HepG2 (cell line): Measurements from ENCODE around the gene RAB40C. TPM values are rescaled to one million over a fixed set of nuclear protein-coding genes. Genes with fewer than 3 reads are reported as not detected.

Experiments
- ARID3A ChIP-seq: IDR thresholded peaks from 2 replicates; pipeline ENCODE4 v1.6.1; 2012; ENCODE audit warnings: low read depth, low read length, improper control_type of control experiment
- DR1 ChIP-seq: sonication (generic); formaldehyde crosslinking; IDR thresholded peaks from 2 replicates; pipeline ENCODE4 v1.8.0; 2021; ENCODE audit warnings: mild to moderate bottlenecking, missing genetic modification reagents, inconsistent platforms
- EED ChIP-seq: sonication (generic); formaldehyde crosslinking; IDR thresholded peaks from 2 replicates; pipeline ENCODE4 v1.5.0; 2020; ENCODE audit warnings: mild to moderate bottlenecking, missing genetic modification reagents
- FOXO1 ChIP-seq: sonication (generic); formaldehyde crosslinking; IDR thresholded peaks from 2 replicates; pipeline ENCODE4 v1.4.0; 2020; ENCODE audit warnings: missing genetic modification reagents
- GZF1 ChIP-seq: sonication (generic); formaldehyde crosslinking; IDR thresholded peaks from 2 replicates; pipeline ENCODE4 v1.5.1; 2020; ENCODE audit warnings: mild to moderate bottlenecking, missing genetic modification reagents
- IKZF5 ChIP-seq: IDR thresholded peaks from 2 replicates; pipeline ENCODE4 v1.6.1; 2018; ENCODE audit warnings: missing genetic modification reagents, mild to moderate bottlenecking, missing compliant biosample characterization
- KLF12 ChIP-seq: sonication (generic); formaldehyde crosslinking; IDR thresholded peaks from 2 replicates; pipeline ENCODE4 v1.4.0; 2020; ENCODE audit warnings: missing genetic modification reagents, borderline replicate concordance
- MAFG ChIP-seq: sonication (generic); formaldehyde crosslinking; IDR thresholded peaks from 2 replicates; pipeline ENCODE4 v1.5.1; 2020; ENCODE audit warnings: mild to moderate bottlenecking, missing genetic modification reagents
- MBNL3 ChIP-seq: fragments of 250-450 bp; sonication (Bioruptor Pico); conservative IDR thresholded peaks from 2 replicates; pipeline ENCODE4 v1.8.0; 2022; ENCODE audit warnings: mild to moderate bottlenecking, inconsistent platforms
- NCOA2 ChIP-seq: sonication (generic); formaldehyde crosslinking; IDR thresholded peaks from 2 replicates; pipeline ENCODE4 v1.8.0; 2022; ENCODE audit warnings: inconsistent platforms
- NPAS2 ChIP-seq: sonication (generic); formaldehyde crosslinking; IDR thresholded peaks from 2 replicates; pipeline ENCODE4 v1.8.0; 2022; ENCODE audit warnings: mild to moderate bottlenecking, missing genetic modification reagents, borderline replicate concordance
- PRDM4 ChIP-seq: sonication (generic); formaldehyde crosslinking; IDR thresholded peaks from 2 replicates; pipeline ENCODE4 v1.9.0; 2021; ENCODE audit warnings: missing genetic modification reagents, borderline replicate concordance
- RAD51 ChIP-seq: fragments of 450-650 bp; IDR thresholded peaks from 2 replicates; pipeline ENCODE4 v1.6.1; 2016; ENCODE audit warnings: borderline replicate concordance
- TOPORS ChIP-seq: sonication (generic); formaldehyde crosslinking; IDR thresholded peaks from 2 replicates; pipeline ENCODE4 v1.8.0; 2023; ENCODE audit warnings: mild to moderate bottlenecking, missing genetic modification reagents
- ZC3H13 ChIP-seq: sonication (generic); formaldehyde crosslinking; IDR thresholded peaks from 2 replicates; pipeline ENCODE4 v1.8.1; 2023; ENCODE audit warnings: mild to moderate bottlenecking, missing genetic modification reagents, moderate library complexity
- ZC3H4 ChIP-seq: sonication (generic); formaldehyde crosslinking; IDR thresholded peaks from 2 replicates; pipeline ENCODE4 v1.4.0; 2020; ENCODE audit warnings: missing genetic modification reagents, borderline replicate concordance
- ZNF253 ChIP-seq: sonication (generic); formaldehyde crosslinking; IDR thresholded peaks from 2 replicates; pipeline ENCODE4 v1.8.0; 2022; ENCODE audit warnings: mild to moderate bottlenecking, missing genetic modification reagents, borderline replicate concordance
- ZNF326 ChIP-seq: sonication (generic); formaldehyde crosslinking; IDR thresholded peaks from 2 replicates; pipeline ENCODE4 v1.4.0; 2020; ENCODE audit warnings: missing genetic modification reagents, borderline replicate concordance
- ZNF576 ChIP-seq: sonication (generic); formaldehyde crosslinking; IDR thresholded peaks from 2 replicates; pipeline ENCODE4 v1.4.0; 2020; ENCODE audit warnings: mild to moderate bottlenecking, missing genetic modification reagents
- polyA plus RNA-seq, 8 experiments: library from polyadenylated mRNA; depleted of rRNA in 3 of 8; stranded (reverse) in 7 of 8; unstranded in 1 of 8; fragments of >200 nt; fragmentation: Illumina TruSeq in 4 of 8; extraction: Trizol in 4 of 8; gene quantifications; 2 replicates each; pipeline versions ENCODE4 v1.2.1 to v1.2.3, GENCODE V29; 2011 to 2016; ENCODE audit warnings: low read depth in 4 of 8, missing spikeins in 1 of 8, mixed read lengths in 1 of 8; ENCODE audit not compliant: insufficient read depth in 1 of 8
- total RNA-seq, 5 experiments: library from RNA; depleted of rRNA; stranded (reverse); fragments of >200 nt; fragmentation: Illumina TruSeq; extraction: Trizol; gene quantifications; 2 replicates each; pipeline ENCODE4 v1.2.3, GENCODE V29; 2016; ENCODE audit warnings: low read depth in 1 of 5
- TF ChIP-seq, protein P1 (sequence below): IDR thresholded peaks from 2 replicates; pipeline ENCODE4 v1.6.1; 2016; ENCODE audit warnings: low read depth, control low read depth
- TF ChIP-seq, protein P2 (sequence below): sonication (generic); formaldehyde crosslinking; IDR thresholded peaks from 2 replicates; pipeline ENCODE4 v1.4.0; 2020; ENCODE audit warnings: missing genetic modification reagents

The RAB40C gene
- total and polyA plus RNA-seq, 2 of the 13 experiments (the other 11 are each of a cell fraction or from before 2014, with no cell fraction given): 7.7 to 11.5 TPM

- no peak for TF ChIP-seq PRDM4 (CRISPR knock-in tag)
- TF ChIP-seq NCOA2: peak; percentile 61; the same call in 1 of the 2 replicates
- TF ChIP-seq GZF1 (CRISPR knock-in tag): no peak
- TF ChIP-seq ZNF326 (CRISPR knock-in tag): no peak
- no peak for TF ChIP-seq RAD51
- no peak for TF ChIP-seq MBNL3
- TF ChIP-seq IKZF5 (CRISPR knock-in tag): no peak; the same call in 1 of the 2 replicates
- TF ChIP-seq DR1 (CRISPR knock-in tag): peak; percentile 45; the same call in 1 of the 2 replicates
- peak; percentile 80 for TF ChIP-seq FOXO1 (CRISPR knock-in tag)
- TF ChIP-seq, protein P1, sequence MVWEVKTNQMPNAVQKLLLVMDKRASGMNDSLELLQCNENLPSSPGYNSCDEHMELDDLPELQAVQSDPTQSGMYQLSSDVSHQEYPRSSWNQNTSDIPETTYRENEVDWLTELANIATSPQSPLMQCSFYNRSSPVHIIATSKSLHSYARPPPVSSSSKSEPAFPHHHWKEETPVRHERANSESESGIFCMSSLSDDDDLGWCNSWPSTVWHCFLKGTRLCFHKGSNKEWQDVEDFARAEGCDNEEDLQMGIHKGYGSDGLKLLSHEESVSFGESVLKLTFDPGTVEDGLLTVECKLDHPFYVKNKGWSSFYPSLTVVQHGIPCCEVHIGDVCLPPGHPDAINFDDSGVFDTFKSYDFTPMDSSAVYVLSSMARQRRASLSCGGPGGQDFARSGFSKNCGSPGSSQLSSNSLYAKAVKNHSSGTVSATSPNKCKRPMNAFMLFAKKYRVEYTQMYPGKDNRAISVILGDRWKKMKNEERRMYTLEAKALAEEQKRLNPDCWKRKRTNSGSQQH (CRISPR knock-in tag): peak; percentile 91
- TF ChIP-seq ZC3H13 (CRISPR knock-in tag): peak; percentile 65
- no peak for TF ChIP-seq ARID3A
- no peak for TF ChIP-seq MAFG
- no peak for TF ChIP-seq TOPORS (CRISPR knock-in tag)
- TF ChIP-seq KLF12 (CRISPR knock-in tag): peak; percentile 88; the same call in 1 of the 2 replicates
- no peak for TF ChIP-seq ZC3H4
- TF ChIP-seq, protein P2, sequence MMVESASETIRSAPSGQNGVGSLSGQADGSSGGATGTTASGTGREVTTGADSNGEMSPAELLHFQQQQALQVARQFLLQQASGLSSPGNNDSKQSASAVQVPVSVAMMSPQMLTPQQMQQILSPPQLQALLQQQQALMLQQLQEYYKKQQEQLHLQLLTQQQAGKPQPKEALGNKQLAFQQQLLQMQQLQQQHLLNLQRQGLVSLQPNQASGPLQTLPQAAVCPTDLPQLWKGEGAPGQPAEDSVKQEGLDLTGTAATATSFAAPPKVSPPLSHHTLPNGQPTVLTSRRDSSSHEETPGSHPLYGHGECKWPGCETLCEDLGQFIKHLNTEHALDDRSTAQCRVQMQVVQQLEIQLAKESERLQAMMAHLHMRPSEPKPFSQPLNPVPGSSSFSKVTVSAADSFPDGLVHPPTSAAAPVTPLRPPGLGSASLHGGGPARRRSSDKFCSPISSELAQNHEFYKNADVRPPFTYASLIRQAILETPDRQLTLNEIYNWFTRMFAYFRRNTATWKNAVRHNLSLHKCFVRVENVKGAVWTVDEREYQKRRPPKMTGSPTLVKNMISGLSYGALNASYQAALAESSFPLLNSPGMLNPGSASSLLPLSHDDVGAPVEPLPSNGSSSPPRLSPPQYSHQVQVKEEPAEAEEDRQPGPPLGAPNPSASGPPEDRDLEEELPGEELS (CRISPR knock-in tag): 0 out of 2 replicates have a peak, but pooled peaks have one; percentile 31
- no peak for TF ChIP-seq ZNF576 (CRISPR knock-in tag)
- no peak for TF ChIP-seq EED (CRISPR knock-in tag)
- no peak for TF ChIP-seq NPAS2 (CRISPR knock-in tag)
- TF ChIP-seq ZNF253: no peak
These were observed 78.1 kb downstream of the RAB40C start, which contains the start of gene RHOT2 (continued) for GRCh38 chr16:667780-668518.
